HG03064 (cell line): ENCODE results near the gene COG4.
A peak's percentile ranks its signal among the peaks of the same experiment; 100 is the strongest.
"Not testable (repeated sequence)": the region's sequence is repeated elsewhere in the genome, so short reads cannot be mapped to it uniquely, and the experiment has no call there.

Source experiments
- ATAC-seq: cut with Tn5 transposase; IDR thresholded peaks from one replicate; pipeline ENCODE4 v1.9.1; 2021; ENCODE audit warnings: low read depth; ENCODE audit not compliant: unreplicated experiment

The COG4 gene

GRCh38 chr16:70463235-70463634 lies 60.1 kb downstream of the COG4 start:
- no peak for ATAC-seq

GRCh38 chr16:70460737-70461261 lies 62.6 kb downstream of the COG4 start:
- no peak for ATAC-seq

GRCh38 chr16:70457446-70458166 lies 65.7 kb downstream of the COG4 start:
- ATAC-seq, result no peak

- no peak for ATAC-seq
These were observed 67.4 kb downstream of the COG4 start for GRCh38 chr16:70455910-70456309.

- ATAC-seq, result peak; percentile 76
These were observed 68.9 kb downstream of the COG4 start, which contains the start of gene FCSK for GRCh38 chr16:70454222-70455034. TSS of gene FCSK (plus strand) at chr16:70454595. CDS start at chr16:70463191, 8,596 bp downstream.

GRCh38 chr16:70453892-70454221 lies 69.5 kb downstream of the COG4 start:
- no peak for ATAC-seq

- ATAC-seq, result no peak
These were observed 70.0 kb downstream of the COG4 start for GRCh38 chr16:70453117-70453891.

GRCh38 chr16:70451004-70451340 lies 72.4 kb downstream of the COG4 start:
- ATAC-seq, result not testable (repeated sequence)

- not testable (repeated sequence) for ATAC-seq
These were observed 73.0 kb downstream of the COG4 start for GRCh38 chr16:70450142-70451003.

- no peak for ATAC-seq
These were observed 75.3 kb downstream of the COG4 start for GRCh38 chr16:70448075-70448474.

GRCh38 chr16:70444249-70445063 lies 78.9 kb downstream of the COG4 start:
- ATAC-seq, result no peak

- ATAC-seq, result no peak
These were observed 81.0 kb downstream of the COG4 start for GRCh38 chr16:70442344-70442743.

GRCh38 chr16:70441406-70441990 lies 81.9 kb downstream of the COG4 start:
- ATAC-seq, result no peak

- no peak for ATAC-seq
These were observed 83.2 kb downstream of the COG4 start for GRCh38 chr16:70440009-70440692.

GRCh38 chr16:70438969-70439862 lies 84.1 kb downstream of the COG4 start, which contains the start of gene ST3GAL2:
TSS of gene ST3GAL2 (minus strand) at chr16:70439100. CDS start at chr16:70398530, 40,570 bp downstream.
- peak; percentile 77 for ATAC-seq

GRCh38 chr16:70438585-70438968 lies 84.8 kb downstream of the COG4 start:
- no peak for ATAC-seq
